ENCODE results near the gene TMEM258.

Gene TMEM258

DNA sequence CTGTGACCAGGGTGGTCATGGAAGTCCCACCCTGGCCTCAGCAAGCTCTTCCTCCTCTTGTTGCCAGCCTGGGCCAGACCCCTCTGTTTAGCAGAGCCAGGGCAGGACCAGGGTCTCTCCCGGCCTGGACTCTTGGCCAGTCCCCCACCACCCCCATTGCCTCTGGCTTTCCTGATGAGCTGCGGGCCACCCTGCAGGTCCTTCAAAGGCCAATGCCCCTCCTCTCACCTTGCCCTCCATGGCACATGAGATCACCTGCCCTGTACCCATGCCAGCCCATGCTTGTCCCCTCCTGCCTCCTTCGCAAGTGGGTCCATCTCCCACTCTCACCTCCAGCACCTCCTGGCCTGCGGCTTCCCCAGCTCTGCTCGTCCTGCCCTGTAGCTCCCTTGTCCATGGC is 46.1 kb upstream of the TMEM258 start:
- TF ChIP-seq RARB (CRISPR knock-in tag; IDR thresholded peaks at IDR 0.05) (no peak), BACH2 (CRISPR knock-in tag; IDR thresholded peaks at IDR 0.05; ENCODE audit: borderline replicate concordance) (no peak)
- ATAC-seq, result no peak

DNA sequence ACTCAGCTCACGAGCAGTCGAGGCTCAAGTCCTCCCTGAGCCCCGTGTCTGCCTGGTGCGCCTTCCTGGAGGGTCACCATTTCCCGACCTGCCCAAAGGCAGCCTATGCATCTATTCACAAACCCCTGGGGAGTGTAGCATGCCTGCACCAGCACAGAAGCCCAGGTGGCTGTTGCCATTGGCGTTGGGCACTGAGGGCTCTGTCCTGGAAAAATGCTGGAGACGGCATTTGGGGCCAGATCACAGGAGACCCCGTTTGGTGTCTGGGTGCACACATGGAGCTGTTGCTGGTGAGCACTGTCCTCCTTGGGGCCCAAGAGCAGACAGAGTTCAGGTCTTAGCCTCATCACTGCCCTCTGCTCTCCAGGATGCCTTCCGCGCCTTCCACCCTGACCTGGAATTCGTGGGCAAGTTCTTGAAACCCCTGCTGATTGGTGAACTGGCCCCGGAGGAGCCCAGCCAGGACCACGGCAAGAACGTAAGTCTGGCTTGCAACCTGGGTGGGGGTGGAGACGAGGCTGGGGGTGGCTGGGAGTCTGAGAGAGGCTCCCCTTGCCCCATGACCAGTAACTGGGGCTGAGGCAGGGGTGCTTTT is 45.1 kb upstream of the TMEM258 start:
- no peak for TF ChIP-seq ZNF565 (CRISPR knock-in tag; conservative IDR thresholded peaks at IDR 0.05; ENCODE audit: low read depth)
- TF ChIP-seq, protein P1, sequence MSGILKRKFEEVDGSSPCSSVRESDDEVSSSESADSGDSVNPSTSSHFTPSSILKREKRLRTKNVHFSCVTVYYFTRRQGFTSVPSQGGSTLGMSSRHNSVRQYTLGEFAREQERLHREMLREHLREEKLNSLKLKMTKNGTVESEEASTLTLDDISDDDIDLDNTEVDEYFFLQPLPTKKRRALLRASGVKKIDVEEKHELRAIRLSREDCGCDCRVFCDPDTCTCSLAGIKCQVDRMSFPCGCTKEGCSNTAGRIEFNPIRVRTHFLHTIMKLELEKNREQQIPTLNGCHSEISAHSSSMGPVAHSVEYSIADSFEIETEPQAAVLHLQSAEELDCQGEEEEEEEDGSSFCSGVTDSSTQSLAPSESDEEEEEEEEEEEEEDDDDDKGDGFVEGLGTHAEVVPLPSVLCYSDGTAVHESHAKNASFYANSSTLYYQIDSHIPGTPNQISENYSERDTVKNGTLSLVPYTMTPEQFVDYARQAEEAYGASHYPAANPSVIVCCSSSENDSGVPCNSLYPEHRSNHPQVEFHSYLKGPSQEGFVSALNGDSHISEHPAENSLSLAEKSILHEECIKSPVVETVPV (CRISPR knock-in tag; IDR thresholded peaks at IDR 0.05), result no peak
- TF ChIP-seq ZFP30 (CRISPR knock-in tag; IDR thresholded peaks at IDR 0.05), result no peak
- TF ChIP-seq, protein P2, sequence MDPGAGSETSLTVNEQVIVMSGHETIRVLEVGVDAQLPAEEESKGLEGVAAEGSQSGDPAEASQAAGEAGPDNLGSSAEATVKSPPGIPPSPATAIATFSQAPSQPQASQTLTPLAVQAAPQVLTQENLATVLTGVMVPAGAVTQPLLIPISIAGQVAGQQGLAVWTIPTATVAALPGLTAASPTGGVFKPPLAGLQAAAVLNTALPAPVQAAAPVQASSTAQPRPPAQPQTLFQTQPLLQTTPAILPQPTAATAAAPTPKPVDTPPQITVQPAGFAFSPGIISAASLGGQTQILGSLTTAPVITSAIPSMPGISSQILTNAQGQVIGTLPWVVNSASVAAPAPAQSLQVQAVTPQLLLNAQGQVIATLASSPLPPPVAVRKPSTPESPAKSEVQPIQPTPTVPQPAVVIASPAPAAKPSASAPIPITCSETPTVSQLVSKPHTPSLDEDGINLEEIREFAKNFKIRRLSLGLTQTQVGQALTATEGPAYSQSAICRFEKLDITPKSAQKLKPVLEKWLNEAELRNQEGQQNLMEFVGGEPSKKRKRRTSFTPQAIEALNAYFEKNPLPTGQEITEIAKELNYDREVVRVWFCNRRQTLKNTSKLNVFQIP (CRISPR knock-in tag; IDR thresholded peaks at IDR 0.05; ENCODE audit: borderline replicate concordance, low read depth), result no peak
- no peak for TF ChIP-seq GLIS3 (CRISPR knock-in tag; IDR thresholded peaks at IDR 0.05)
- TF ChIP-seq TCF4 (CRISPR knock-in tag; IDR thresholded peaks at IDR 0.05; ENCODE audit: borderline replicate concordance), result no peak
- TF ChIP-seq ISL1 (CRISPR knock-in tag; IDR thresholded peaks at IDR 0.05), result no peak
- TF ChIP-seq, protein P3, sequence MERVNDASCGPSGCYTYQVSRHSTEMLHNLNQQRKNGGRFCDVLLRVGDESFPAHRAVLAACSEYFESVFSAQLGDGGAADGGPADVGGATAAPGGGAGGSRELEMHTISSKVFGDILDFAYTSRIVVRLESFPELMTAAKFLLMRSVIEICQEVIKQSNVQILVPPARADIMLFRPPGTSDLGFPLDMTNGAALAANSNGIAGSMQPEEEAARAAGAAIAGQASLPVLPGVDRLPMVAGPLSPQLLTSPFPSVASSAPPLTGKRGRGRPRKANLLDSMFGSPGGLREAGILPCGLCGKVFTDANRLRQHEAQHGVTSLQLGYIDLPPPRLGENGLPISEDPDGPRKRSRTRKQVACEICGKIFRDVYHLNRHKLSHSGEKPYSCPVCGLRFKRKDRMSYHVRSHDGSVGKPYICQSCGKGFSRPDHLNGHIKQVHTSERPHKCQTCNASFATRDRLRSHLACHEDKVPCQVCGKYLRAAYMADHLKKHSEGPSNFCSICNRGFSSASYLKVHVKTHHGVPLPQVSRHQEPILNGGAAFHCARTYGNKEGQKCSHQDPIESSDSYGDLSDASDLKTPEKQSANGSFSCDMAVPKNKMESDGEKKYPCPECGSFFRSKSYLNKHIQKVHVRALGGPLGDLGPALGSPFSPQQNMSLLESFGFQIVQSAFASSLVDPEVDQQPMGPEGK (CRISPR knock-in tag; IDR thresholded peaks at IDR 0.05; ENCODE audit: borderline replicate concordance), result no peak
- TF ChIP-seq ZNF8 (CRISPR knock-in tag; IDR thresholded peaks at IDR 0.05), result no peak
- TF ChIP-seq PPARA (CRISPR knock-in tag; IDR thresholded peaks at IDR 0.05; ENCODE audit: borderline replicate concordance), result no peak
- TF ChIP-seq TOX (CRISPR knock-in tag; IDR thresholded peaks at IDR 0.05; ENCODE audit: borderline replicate concordance), result no peak
- no peak for TF ChIP-seq ARNTL (CRISPR knock-in tag; IDR thresholded peaks at IDR 0.05; ENCODE audit: borderline replicate concordance, low read depth)
- TF ChIP-seq ZNF70 (CRISPR knock-in tag; IDR thresholded peaks at IDR 0.05), result no peak
- no peak for TF ChIP-seq SNAI2 (CRISPR knock-in tag; IDR thresholded peaks at IDR 0.05)
- no peak for ATAC-seq

DNA sequence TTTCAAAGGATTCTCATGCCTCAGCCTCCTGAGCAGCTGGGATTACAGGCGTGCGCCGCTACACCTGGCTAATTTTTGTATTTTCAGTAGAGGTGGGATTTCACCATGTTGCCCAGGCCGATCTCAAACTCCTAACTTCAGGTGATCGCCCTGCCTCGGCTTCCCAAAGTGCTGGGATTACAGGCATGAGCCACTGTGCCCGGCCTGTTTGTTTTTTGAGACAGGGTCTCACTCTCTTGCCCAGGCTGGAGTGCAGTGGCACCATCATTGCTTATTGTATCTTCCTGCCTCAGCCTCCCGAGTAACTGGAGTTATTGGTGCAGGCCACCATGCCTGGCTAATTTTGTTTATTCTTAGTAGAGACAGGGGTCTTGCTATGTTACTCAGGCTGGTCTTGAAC is 43.8 kb upstream of the TMEM258 start:
- TF ChIP-seq ZFP3 (CRISPR knock-in tag; IDR thresholded peaks at IDR 0.05) (no peak), OSR1 (CRISPR knock-in tag; IDR thresholded peaks at IDR 0.05) (no peak), ZC3H10 (CRISPR knock-in tag; IDR thresholded peaks at IDR 0.05) (no peak), ARNTL (CRISPR knock-in tag; IDR thresholded peaks at IDR 0.05; ENCODE audit: borderline replicate concordance, low read depth) (no peak), BACH2 (CRISPR knock-in tag; IDR thresholded peaks at IDR 0.05; ENCODE audit: borderline replicate concordance) (no peak), SNAI2 (CRISPR knock-in tag; IDR thresholded peaks at IDR 0.05) (no peak), ZFP30 (CRISPR knock-in tag; IDR thresholded peaks at IDR 0.05) (no peak), PPARA (CRISPR knock-in tag; IDR thresholded peaks at IDR 0.05; ENCODE audit: borderline replicate concordance) (no peak), ESRRG (CRISPR knock-in tag; IDR thresholded peaks at IDR 0.05) (no peak), ZNF565 (CRISPR knock-in tag; conservative IDR thresholded peaks at IDR 0.05; ENCODE audit: low read depth) (no peak), ZNF70 (CRISPR knock-in tag; IDR thresholded peaks at IDR 0.05) (no peak), RARB (CRISPR knock-in tag; IDR thresholded peaks at IDR 0.05) (no peak)
- TF ChIP-seq, protein P1 (CRISPR knock-in tag; IDR thresholded peaks at IDR 0.05), result no peak
- TF ChIP-seq, protein P4, sequence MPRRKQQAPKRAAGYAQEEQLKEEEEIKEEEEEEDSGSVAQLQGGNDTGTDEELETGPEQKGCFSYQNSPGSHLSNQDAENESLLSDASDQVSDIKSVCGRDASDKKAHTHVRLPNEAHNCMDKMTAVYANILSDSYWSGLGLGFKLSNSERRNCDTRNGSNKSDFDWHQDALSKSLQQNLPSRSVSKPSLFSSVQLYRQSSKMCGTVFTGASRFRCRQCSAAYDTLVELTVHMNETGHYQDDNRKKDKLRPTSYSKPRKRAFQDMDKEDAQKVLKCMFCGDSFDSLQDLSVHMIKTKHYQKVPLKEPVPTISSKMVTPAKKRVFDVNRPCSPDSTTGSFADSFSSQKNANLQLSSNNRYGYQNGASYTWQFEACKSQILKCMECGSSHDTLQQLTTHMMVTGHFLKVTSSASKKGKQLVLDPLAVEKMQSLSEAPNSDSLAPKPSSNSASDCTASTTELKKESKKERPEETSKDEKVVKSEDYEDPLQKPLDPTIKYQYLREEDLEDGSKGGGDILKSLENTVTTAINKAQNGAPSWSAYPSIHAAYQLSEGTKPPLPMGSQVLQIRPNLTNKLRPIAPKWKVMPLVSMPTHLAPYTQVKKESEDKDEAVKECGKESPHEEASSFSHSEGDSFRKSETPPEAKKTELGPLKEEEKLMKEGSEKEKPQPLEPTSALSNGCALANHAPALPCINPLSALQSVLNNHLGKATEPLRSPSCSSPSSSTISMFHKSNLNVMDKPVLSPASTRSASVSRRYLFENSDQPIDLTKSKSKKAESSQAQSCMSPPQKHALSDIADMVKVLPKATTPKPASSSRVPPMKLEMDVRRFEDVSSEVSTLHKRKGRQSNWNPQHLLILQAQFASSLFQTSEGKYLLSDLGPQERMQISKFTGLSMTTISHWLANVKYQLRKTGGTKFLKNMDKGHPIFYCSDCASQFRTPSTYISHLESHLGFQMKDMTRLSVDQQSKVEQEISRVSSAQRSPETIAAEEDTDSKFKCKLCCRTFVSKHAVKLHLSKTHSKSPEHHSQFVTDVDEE (CRISPR knock-in tag; IDR thresholded peaks at IDR 0.05), result no peak
- TF ChIP-seq, protein P3 (CRISPR knock-in tag; IDR thresholded peaks at IDR 0.05; ENCODE audit: borderline replicate concordance), result no peak

More for the DNA sequence above, 43.8 kb upstream of the TMEM258 start:
- no peak for ATAC-seq
